GM12892 (cell line): ENCODE data around the gene PPP1R16B.

Source experiments
- POLR2A ChIP-seq: IDR thresholded peaks from 2 replicates; pipeline ENCODE4 v1.6.1; 2011; ENCODE audit warnings: low read depth, low read length, control low read depth
- TAF1 ChIP-seq: IDR thresholded peaks from 2 replicates; pipeline ENCODE4 v1.6.1; 2011; ENCODE audit warnings: low read depth, mild to moderate bottlenecking, control low read depth, low read length, borderline replicate concordance

GRCh38 chr20:38866265-38867061 is 61.0 kb downstream of the PPP1R16B start:
- TF ChIP-seq POLR2A = no peak
- TF ChIP-seq TAF1 = no peak
